Fibroblast of lung (primary cell): ENCODE measurements around the gene TBX21. TPM values are rescaled to one million over a fixed set of nuclear protein-coding genes. Genes with fewer than 3 reads are reported as not detected.

ENCODE experiments used
- DNase-seq, 2 donors: peaks; one replicate each; pipeline versions ENCODE4 v3.0.0 to v3.0.0-alpha.2; 2010; ENCODE audit warnings: low read depth in 2 of 2
- H2AFZ ChIP-seq: 2 replicates; pipeline ENCODE4 v1.5.1; 2012; ENCODE audit warnings: low read length, control low read depth, inconsistent platforms
- H3K27ac ChIP-seq: 2 replicates; pipeline ENCODE4 v1.5.1; 2011; ENCODE audit warnings: low read length, control low read depth; ENCODE audit not compliant: insufficient read depth
- H3K27me3 ChIP-seq: 2 replicates; pipeline ENCODE4 v1.5.1; 2011; ENCODE audit warnings: mild to moderate bottlenecking, low read length; ENCODE audit not compliant: control insufficient read depth, insufficient read depth
- H3K36me3 ChIP-seq: 2 replicates; pipeline ENCODE4 v1.5.1; 2011; ENCODE audit warnings: low read length; ENCODE audit not compliant: control insufficient read depth, insufficient read depth
- H3K4me1 ChIP-seq: 2 replicates; pipeline ENCODE4 v1.5.1; 2011; ENCODE audit warnings: low read length; ENCODE audit not compliant: control insufficient read depth, insufficient read depth; ENCODE audit errors: extremely low read depth
- H3K4me2 ChIP-seq: 2 replicates; pipeline ENCODE4 v1.5.1; 2011; ENCODE audit warnings: low read length, control low read depth; ENCODE audit not compliant: insufficient read depth; ENCODE audit errors: extremely low read depth
- H3K4me3 ChIP-seq, 4 experiments: fragments of 200-600 bp in 1 of 4; sonication (generic) in 1 of 4; replicated peaks in 1 of 4; 2 replicates each; pipeline ENCODE4 v1.5.1; 2011 to 2016; ENCODE audit warnings: low read length in 4 of 4, low read depth in 3 of 4, mild to moderate bottlenecking in 3 of 4, control low read depth in 2 of 4, inconsistent platforms in 1 of 4, mixed read lengths in 1 of 4; ENCODE audit not compliant: insufficient read depth in 1 of 4; ENCODE audit errors: control extremely low read depth in 1 of 4
- H3K79me2 ChIP-seq: 2 replicates; pipeline ENCODE4 v1.5.1; 2012; ENCODE audit warnings: mild to moderate bottlenecking, low read length, inconsistent platforms; ENCODE audit not compliant: control insufficient read depth, insufficient read depth
- H3K9ac ChIP-seq: 2 replicates; pipeline ENCODE4 v1.5.1; 2011; ENCODE audit warnings: mild to moderate bottlenecking, low read length, control low read depth; ENCODE audit not compliant: insufficient read depth
- H3K9me3 ChIP-seq: 2 replicates; pipeline ENCODE4 v1.5.1; 2012; ENCODE audit warnings: low read depth, low read length; ENCODE audit not compliant: control insufficient read depth, insufficient read depth
- H4K20me1 ChIP-seq: 2 replicates; pipeline ENCODE4 v1.5.1; 2011; ENCODE audit warnings: low read length; ENCODE audit not compliant: control insufficient read depth, insufficient read depth; ENCODE audit errors: extremely low read depth
- CTCF ChIP-seq, 2 donors: IDR thresholded peaks in 1 of 2; conservative IDR thresholded peaks in 1 of 2; 1 replicate in 1 of 2; 2 replicates in 1 of 2; pipeline ENCODE4 v1.5.1; 2011 to 2012; ENCODE audit warnings: low read length in 2 of 2, control low read depth in 1 of 2, inconsistent platforms in 1 of 2, low read depth in 1 of 2, mild to moderate bottlenecking in 1 of 2
- EZH2 ChIP-seq: IDR thresholded peaks from 2 replicates; pipeline ENCODE4 v1.5.1; 2012; ENCODE audit warnings: low read length, control low read depth, mild to moderate bottlenecking; ENCODE audit errors: missing control alignments
- polyA plus RNA-seq, 2 donors: library from polyadenylated mRNA; depleted of rRNA in 1 of 2; stranded (reverse) in 1 of 2; unstranded in 1 of 2; fragments of >200 nt; gene quantifications; 2 replicates each; pipeline ENCODE4 v1.2.1, GENCODE V29; 2011 to 2012; ENCODE audit warnings: missing spikeins in 1 of 2
- total RNA-seq: library from RNA; depleted of rRNA; stranded (reverse); fragments of >200 nt; gene quantifications from 2 replicates; pipeline ENCODE4 v1.2.1, GENCODE V29; 2014

The TBX21 gene
- total and polyA plus RNA-seq, 2 donors (not counting 1 experiment from before 2014, with no cell fraction given) = not detected

GRCh38 chr17:47757386-47757785, 24.4 kb downstream of the TBX21 start:
- H3K4me3 ChIP-seq = no peak overlapping the region
- no peak overlapping the region for H3K4me2 ChIP-seq
- H3K9ac ChIP-seq = no peak overlapping the region
- no peak for TF ChIP-seq CTCF (conservative IDR thresholded peaks at IDR 0.05 in 1 of 2, IDR thresholded peaks at IDR 0.05 in 1 of 2; ENCODE audit: low read depth in 1 of 2, low read length in 2 of 2)
- TF ChIP-seq EZH2 = no peak
- no peaks in the 10 kb centered on the region for H4K20me1 ChIP-seq
- no peak for DNase-seq
- H3K27me3 ChIP-seq = peaks cover 2% of the 10 kb centered on the region
- no peaks in the 10 kb centered on the region for H3K79me2 ChIP-seq
- no peak overlapping the region for H2AFZ ChIP-seq
- no peaks in the 10 kb centered on the region for H3K36me3 ChIP-seq
- H3K27ac ChIP-seq = no peak overlapping the region
- H3K4me1 ChIP-seq = no peaks in the 10 kb centered on the region
- no peaks in the 10 kb centered on the region for H3K9me3 ChIP-seq

- Histone ChIP-seq H4K20me1 (no peaks in the 10 kb centered on the region), H3K79me2 (no peaks in the 10 kb centered on the region), H3K9ac (no peak overlapping the region), H3K4me2 (no peak overlapping the region), H3K36me3 (no peaks in the 10 kb centered on the region), H3K27ac (no peak overlapping the region), H2AFZ (no peak overlapping the region), H3K4me3 (no peak overlapping the region), H3K27me3 (no peaks in the 10 kb centered on the region), H3K4me1 (no peaks in the 10 kb centered on the region), H3K9me3 (no peaks in the 10 kb centered on the region)
- TF ChIP-seq EZH2 (no peak), CTCF (conservative IDR thresholded peaks at IDR 0.05 in 1 of 2, IDR thresholded peaks at IDR 0.05 in 1 of 2; ENCODE audit: low read depth in 1 of 2, low read length in 2 of 2) (no peak)
- no peak for DNase-seq
Observed at GRCh38 chr17:47760409-47761140, 27.5 kb downstream of the TBX21 start.

GRCh38 chr17:47762728-47763127, 29.7 kb downstream of the TBX21 start:
- no peaks in the 10 kb centered on the region for H3K4me1 ChIP-seq
- no peak for DNase-seq
- H3K79me2 ChIP-seq = no peaks in the 10 kb centered on the region
- no peaks in the 10 kb centered on the region for H3K36me3 ChIP-seq
- H3K4me3 ChIP-seq = no peak overlapping the region
- no peak overlapping the region for H3K9ac ChIP-seq
- H3K27me3 ChIP-seq = no peaks in the 10 kb centered on the region
- no peak overlapping the region for H3K27ac ChIP-seq
- no peak overlapping the region for H2AFZ ChIP-seq
- H3K9me3 ChIP-seq = no peaks in the 10 kb centered on the region
- no peak for TF ChIP-seq EZH2
- TF ChIP-seq CTCF (conservative IDR thresholded peaks at IDR 0.05 in 1 of 2, IDR thresholded peaks at IDR 0.05 in 1 of 2; ENCODE audit: low read depth in 1 of 2, low read length in 2 of 2) = no peak
- H3K4me2 ChIP-seq = no peak overlapping the region
- no peaks in the 10 kb centered on the region for H4K20me1 ChIP-seq
